LNCaP clone FGC (cell line): ENCODE measurements around the gene CTBP1.

Experiments
- DNase-seq: peaks from one replicate; pipeline ENCODE4 v3.0.0-alpha.2; 2011; ENCODE audit warnings: low read depth
- H3K4me3 ChIP-seq: 2 replicates; pipeline ENCODE4 v1.5.1; 2011; ENCODE audit warnings: mild to moderate bottlenecking, low read depth, low read length, control low read depth
- CTCF ChIP-seq: IDR thresholded peaks from 2 replicates; pipeline ENCODE4 v1.5.1; 2012; ENCODE audit warnings: mild to moderate bottlenecking; ENCODE audit not compliant: control insufficient read depth, insufficient read depth; ENCODE audit errors: extremely low read depth

Gene CTBP1

GRCh38 chr4:1233641-1234308 is 15.2 kb downstream of the CTBP1 start:
- no peak overlapping the region for H3K4me3 ChIP-seq
- no peak for DNase-seq
- no peak for TF ChIP-seq CTCF

- TF ChIP-seq CTCF = no peak
- no peak for DNase-seq
- no peak overlapping the region for H3K4me3 ChIP-seq
Observed at GRCh38 chr4:1232661-1233621, 16.0 kb downstream of the CTBP1 start.

- TF ChIP-seq CTCF = no peak
- DNase-seq = no peak
- no peak overlapping the region for H3K4me3 ChIP-seq
Observed at GRCh38 chr4:1231637-1232360, 17.1 kb downstream of the CTBP1 start.

GRCh38 chr4:1230971-1231636 is 17.8 kb downstream of the CTBP1 start:
- DNase-seq = no peak
- H3K4me3 ChIP-seq = no peak overlapping the region
- TF ChIP-seq CTCF = no peak

GRCh38 chr4:1230316-1230715 is 18.6 kb downstream of the CTBP1 start:
- no peak overlapping the region for H3K4me3 ChIP-seq
- no peak for TF ChIP-seq CTCF
- no peak for DNase-seq

- H3K4me3 ChIP-seq = no peak overlapping the region
- no peak for DNase-seq
- TF ChIP-seq CTCF = no peak
Observed at GRCh38 chr4:1229117-1229849, 19.6 kb downstream of the CTBP1 start.
